ENCODE results near the gene RARB. TPM values are rescaled to one million over a fixed set of nuclear protein-coding genes. Genes with fewer than 3 reads are reported as not detected.

The RARB gene
- total RNA-seq, 2 experiments from 2014 or later, result not detected

DNA sequence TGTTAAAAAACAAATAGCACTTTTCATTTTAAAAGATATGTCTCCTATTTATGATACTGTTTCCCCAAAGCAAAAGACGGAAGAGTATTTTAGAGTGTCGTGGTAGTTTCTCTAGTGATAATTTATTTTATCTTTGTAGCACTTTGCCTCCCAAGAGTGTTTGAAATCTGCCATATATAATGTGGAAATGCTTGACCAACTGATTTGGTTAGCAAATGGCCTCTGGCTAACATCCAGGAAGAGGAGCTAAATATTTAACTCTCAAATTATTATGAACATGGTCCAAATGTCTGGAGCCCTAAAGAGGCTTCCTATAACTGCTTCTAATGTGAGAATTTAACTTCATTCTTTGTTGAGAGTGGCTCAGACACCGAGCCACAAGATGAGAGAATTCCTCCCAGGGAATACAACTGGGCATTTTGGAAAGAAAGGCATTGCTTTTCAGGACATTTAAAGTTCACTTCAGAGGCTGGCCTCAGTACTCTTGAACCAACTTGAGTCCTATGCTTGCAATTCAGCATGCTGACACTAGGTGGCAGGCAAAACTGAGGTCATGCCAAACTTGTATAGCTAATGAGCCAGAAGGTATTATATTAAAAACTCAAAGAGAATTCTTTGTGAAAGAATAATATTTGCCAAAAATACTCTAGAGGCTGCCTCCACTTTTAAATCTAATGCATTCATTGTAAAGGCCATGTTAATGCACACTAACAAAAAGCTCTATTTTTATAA is 104.5 kb downstream of the RARB start:
- H3K4me1 Mint-ChIP-seq, result no peaks in the 10 kb centered on the region
- peaks cover 8% of the 10 kb centered on the region for H3K9me3 Mint-ChIP-seq (ENCODE audit: low read depth)
- H3K27me3 Mint-ChIP-seq, result peaks cover 2% of the 10 kb centered on the region
- H3K27ac Mint-ChIP-seq, result no peak overlapping the region
- H3K4me3 Mint-ChIP-seq, result no peak overlapping the region
- no peaks in the 10 kb centered on the region for H3K36me3 Mint-ChIP-seq
- ATAC-seq (no peak), DNase-seq (peak; percentile 41)
- CTCF ChIA-PET, result interaction anchor here (0.6 to 0.9 kb wide), 3 partner anchors 8 to 31 kb away, joined by 3 to 6 read pairs (median 3); no protein-coding TSS in a partner anchor

DNA sequence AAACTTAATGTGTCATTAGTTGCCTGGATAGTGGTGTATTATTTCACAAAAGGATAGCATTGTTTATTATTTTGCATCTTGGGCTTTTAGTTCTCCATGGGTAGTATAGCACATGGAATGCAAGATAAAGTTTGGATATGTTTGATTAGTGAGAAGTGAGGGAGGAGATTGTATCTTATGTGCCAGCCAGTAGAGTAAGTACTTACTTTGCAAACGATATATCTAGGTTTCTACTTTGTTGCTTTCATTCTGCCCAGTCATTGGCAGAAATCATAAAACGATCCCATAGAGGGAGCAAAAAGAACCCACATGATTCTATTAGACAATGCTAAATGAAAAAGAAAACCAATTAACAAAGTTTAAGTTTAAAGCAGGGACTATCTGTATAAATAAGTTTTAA is 105.3 kb downstream of the RARB start:
- ATAC-seq, result no peak
- Mint-ChIP-seq H3K36me3 (no peaks in the 10 kb centered on the region), H3K27me3 (peaks cover 2% of the 10 kb centered on the region), H3K9me3 (ENCODE audit: low read depth) (peaks cover 8% of the 10 kb centered on the region), H3K27ac (no peak overlapping the region), H3K4me1 (no peaks in the 10 kb centered on the region), H3K4me3 (no peak overlapping the region)
- CTCF ChIA-PET, result interaction anchor here (0.6 to 0.9 kb wide), 3 partner anchors 8 to 30 kb away, joined by 3 to 6 read pairs (median 3); no protein-coding TSS in a partner anchor
- no peak for DNase-seq

DNA sequence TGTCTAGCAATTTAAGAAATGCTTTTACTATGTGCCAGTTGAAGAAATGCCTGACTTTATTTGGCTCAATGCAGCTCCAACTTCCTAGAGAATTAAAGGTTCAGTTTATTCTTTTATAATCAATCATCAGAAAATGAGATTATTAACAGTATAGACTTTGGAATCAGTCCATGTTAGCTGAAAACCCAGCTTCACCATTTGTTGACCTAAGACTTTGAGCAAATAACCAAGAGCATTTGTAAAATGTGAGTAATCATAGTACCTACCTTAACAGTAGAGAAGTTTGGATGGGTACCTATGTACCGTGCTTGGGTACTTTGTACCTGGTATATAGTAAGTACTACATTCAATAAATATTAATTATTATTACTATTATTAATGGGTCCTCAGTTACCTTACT is 105.9 kb downstream of the RARB start:
- no peak overlapping the region for H3K4me3 Mint-ChIP-seq
- no peaks in the 10 kb centered on the region for H3K36me3 Mint-ChIP-seq
- DNase-seq (no peak), ATAC-seq (no peak)
- H3K9me3 Mint-ChIP-seq (ENCODE audit: low read depth), result peaks cover 8% of the 10 kb centered on the region
- H3K27ac Mint-ChIP-seq, result no peak overlapping the region
- H3K4me1 Mint-ChIP-seq, result no peaks in the 10 kb centered on the region
- CTCF ChIA-PET, result no interaction called here
- peaks cover 2% of the 10 kb centered on the region for H3K27me3 Mint-ChIP-seq

DNA sequence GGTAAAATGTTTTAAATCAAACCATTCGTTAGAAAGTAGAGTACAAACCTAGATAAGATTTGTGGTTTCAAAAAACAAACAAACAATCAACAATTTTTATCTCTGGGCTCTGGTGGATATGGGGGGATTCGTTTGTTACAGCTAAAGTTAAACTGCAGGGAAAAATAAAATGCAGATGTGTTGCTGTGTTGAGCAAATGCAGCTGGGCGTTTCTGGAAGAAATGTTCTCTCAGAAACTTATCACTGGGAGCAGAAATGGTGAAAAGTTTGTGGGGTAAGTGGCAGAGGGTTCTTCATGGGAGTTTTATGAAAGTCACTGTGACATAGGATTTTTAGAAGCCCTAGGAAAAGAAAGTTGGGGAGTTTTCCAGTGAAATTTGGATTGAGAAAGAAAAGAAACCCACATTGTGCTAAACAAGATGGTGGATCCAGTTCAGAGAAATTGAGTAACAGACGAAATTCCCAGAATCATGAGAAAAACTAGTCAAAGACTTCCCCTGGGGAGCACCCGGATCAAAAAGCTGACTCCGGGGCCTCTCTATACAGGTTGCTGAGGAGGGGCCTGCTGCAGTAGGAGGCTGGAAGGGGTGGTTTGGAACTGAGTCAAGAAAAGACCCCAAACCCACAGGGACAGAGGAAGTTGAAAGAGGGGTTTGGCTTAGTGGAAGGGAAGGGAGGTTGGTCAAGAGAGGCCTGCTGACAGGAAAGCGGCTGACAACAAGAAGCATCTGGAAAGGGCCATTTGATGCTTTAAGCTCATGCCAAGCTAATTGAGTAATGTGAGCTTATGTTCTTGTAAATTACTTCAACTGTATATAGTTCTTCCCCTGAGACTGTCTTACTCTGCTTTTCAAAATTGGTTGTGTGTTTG is 108.7 kb downstream of the RARB start:
- H3K36me3 Mint-ChIP-seq, result no peaks in the 10 kb centered on the region
- no peaks in the 10 kb centered on the region for H3K4me1 Mint-ChIP-seq
- CTCF ChIA-PET, result no interaction called here
- no peak overlapping the region for H3K4me3 Mint-ChIP-seq
- DNase-seq (no peak), ATAC-seq (no peak)
- H3K27ac Mint-ChIP-seq, result no peak overlapping the region
- H3K27me3 Mint-ChIP-seq, result peaks cover 3% of the 10 kb centered on the region
- H3K9me3 Mint-ChIP-seq (ENCODE audit: low read depth), result peaks cover 4% of the 10 kb centered on the region

DNA sequence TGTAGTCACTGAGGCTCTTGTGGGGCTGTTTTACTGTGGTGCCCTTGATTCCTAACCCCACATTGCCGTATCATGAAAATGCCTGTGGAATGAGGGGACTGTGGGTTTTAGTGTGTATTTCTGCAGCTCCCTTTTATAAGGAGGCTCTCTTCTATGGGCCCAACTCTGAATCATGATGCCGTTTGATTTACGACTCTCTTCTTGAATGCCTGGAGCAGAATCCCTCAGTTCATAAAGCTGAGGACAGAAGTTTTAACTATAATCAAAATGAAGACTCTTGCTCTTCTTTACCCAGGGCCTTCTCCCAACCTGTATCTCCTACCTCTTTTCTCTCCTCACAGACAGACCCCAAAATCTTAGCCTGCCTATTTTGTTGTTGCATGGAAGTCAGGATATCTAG is 109.5 kb downstream of the RARB start:
- no peaks in the 10 kb centered on the region for H3K36me3 Mint-ChIP-seq
- no peak for DNase-seq
- no peaks in the 10 kb centered on the region for H3K4me1 Mint-ChIP-seq
- peaks cover 3% of the 10 kb centered on the region for H3K27me3 Mint-ChIP-seq
- no peak overlapping the region for H3K27ac Mint-ChIP-seq
- no peak overlapping the region for H3K4me3 Mint-ChIP-seq
- ATAC-seq, result no peak
- CTCF ChIA-PET, result no interaction called here
- peaks cover 4% of the 10 kb centered on the region for H3K9me3 Mint-ChIP-seq (ENCODE audit: low read depth)

DNA sequence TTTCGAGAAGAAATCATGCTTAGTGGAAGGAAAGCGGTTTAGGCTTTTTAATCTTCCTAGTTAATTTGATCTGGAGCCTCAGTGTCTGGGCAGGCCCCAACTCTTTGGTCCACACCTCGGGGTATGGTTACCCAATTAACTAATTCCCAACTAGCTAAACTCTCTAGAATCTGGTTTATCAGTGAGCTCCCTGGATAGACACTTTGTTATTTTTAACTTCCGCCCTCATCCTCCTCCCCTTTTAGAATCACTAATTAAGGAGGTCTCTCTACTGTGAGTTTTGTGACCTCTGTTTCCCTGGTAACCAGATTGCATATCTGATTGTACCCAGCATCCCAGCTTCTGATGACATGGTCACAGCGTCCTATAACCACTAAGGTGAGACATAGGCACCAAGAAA is 112.2 kb downstream of the RARB start:
- H3K27ac Mint-ChIP-seq, result no peak overlapping the region
- H3K36me3 Mint-ChIP-seq, result no peaks in the 10 kb centered on the region
- CTCF ChIA-PET, result no interaction called here

DNA sequence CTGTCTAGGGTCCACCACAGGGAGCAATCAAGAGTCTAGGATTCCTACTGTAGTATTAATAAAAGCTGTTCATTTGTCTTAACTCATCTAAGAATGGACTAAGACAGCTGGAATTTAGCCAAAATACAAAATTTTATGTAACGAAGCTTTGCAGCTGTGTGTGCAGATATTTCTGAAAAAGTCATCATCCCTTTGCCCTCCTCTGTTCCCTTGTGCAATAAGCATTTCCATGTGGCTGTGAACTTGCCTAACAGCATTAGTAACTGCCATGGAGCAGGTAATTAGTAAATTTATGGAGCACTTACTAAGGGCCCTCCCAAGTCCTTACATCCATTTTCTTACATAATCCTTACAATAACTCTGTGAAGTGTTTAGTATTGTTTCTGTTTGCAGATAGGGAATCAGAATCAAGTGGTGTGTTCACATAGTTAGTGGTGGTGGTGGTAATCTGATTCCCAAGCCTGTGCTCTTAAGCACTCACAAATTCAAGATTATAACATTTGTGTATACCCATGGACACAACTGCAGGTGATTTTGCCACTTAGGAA is 114.5 kb downstream of the RARB start:
- DNase-seq (no peak), ATAC-seq (no peak)
- H3K27me3 Mint-ChIP-seq, result peaks cover 6% of the 10 kb centered on the region
- no peaks in the 10 kb centered on the region for H3K4me1 Mint-ChIP-seq
- no peaks in the 10 kb centered on the region for H3K9me3 Mint-ChIP-seq (ENCODE audit: low read depth)
- H3K27ac Mint-ChIP-seq, result no peak overlapping the region
- H3K4me3 Mint-ChIP-seq, result no peak overlapping the region
- CTCF ChIA-PET, result no interaction called here
- no peaks in the 10 kb centered on the region for H3K36me3 Mint-ChIP-seq

More for the DNA sequence above, 112.2 kb downstream of the RARB start:
- Mint-ChIP-seq H3K27me3 (peaks cover 8% of the 10 kb centered on the region), H3K4me1 (no peaks in the 10 kb centered on the region), H3K4me3 (no peak overlapping the region), H3K9me3 (ENCODE audit: low read depth) (no peaks in the 10 kb centered on the region)
- DNase-seq (no peak), ATAC-seq (no peak)

DNA sequence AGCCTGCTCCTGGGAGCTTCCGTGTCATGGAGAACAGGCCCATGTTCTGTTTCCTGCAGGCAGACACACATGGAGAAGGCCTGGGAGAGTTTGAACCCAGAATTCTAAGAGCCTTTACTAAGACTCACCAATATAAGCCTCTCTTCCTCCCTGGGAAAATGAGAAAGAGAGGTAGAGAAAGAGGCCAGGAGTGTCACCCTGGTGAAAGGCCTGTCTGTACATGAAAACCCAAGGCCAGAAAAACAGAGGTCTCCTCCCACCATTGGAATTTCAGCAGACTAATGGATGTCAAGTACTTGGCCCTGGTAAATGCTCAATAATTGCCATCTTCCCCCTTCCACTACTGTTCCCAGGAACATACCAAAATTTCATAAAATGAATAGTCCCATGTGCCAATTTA is 119.0 kb downstream of the RARB start:
- H3K36me3 Mint-ChIP-seq, result no peaks in the 10 kb centered on the region
- no peak overlapping the region for H3K4me3 Mint-ChIP-seq
- H3K9me3 Mint-ChIP-seq (ENCODE audit: low read depth), result no peaks in the 10 kb centered on the region
- peaks cover 5% of the 10 kb centered on the region for H3K27me3 Mint-ChIP-seq
- no peak overlapping the region for H3K27ac Mint-ChIP-seq
- CTCF ChIA-PET, result no interaction called here
- DNase-seq, result no peak
- no peak for ATAC-seq
- H3K4me1 Mint-ChIP-seq, result no peaks in the 10 kb centered on the region

DNA sequence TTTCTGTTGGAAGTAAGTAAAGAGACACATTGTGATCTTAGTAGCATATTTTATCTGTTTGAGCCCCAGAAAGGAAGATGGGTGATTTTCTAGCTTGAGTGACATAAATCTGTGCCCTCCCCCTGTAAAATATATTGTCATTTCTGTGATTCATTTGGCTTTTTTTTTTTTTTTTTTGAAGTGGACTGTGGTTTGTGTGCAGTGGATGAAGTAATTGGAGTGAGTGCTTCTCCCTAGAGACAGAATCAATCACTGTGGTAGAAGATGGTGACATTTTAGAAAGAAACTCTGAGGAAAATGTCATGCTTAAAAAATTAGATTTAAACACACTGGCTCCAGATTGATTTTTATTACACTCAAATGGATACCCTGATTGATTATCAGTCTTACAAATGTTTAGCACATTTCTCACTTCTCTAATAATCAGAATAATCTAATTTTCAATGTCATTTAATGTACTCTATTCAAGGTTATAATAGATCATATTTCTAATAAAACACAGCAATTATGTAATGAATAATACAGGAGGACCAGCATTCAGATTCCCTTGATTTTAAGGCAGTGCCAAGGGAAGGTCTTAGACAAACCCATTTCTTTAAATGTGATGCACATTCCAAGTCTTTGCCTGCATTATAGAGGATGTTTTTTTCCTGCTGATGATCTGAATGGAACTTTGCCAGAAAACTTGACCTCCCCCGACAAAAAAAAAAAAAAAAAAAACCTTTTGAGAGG is 120.0 kb downstream of the RARB start:
- H3K27ac Mint-ChIP-seq, result no peak overlapping the region
- H3K4me3 Mint-ChIP-seq, result no peak overlapping the region
- no peak for ATAC-seq
- H3K9me3 Mint-ChIP-seq (ENCODE audit: low read depth), result no peaks in the 10 kb centered on the region
- H3K27me3 Mint-ChIP-seq, result peaks cover 5% of the 10 kb centered on the region
- no peaks in the 10 kb centered on the region for H3K4me1 Mint-ChIP-seq
- DNase-seq, result no peak
- no peaks in the 10 kb centered on the region for H3K36me3 Mint-ChIP-seq
- CTCF ChIA-PET, result interaction anchor here (0.6 to 0.7 kb wide), 2 partner anchors 276 to 783 kb away, joined by 4 to 5 read pairs; no protein-coding TSS in a partner anchor

DNA sequence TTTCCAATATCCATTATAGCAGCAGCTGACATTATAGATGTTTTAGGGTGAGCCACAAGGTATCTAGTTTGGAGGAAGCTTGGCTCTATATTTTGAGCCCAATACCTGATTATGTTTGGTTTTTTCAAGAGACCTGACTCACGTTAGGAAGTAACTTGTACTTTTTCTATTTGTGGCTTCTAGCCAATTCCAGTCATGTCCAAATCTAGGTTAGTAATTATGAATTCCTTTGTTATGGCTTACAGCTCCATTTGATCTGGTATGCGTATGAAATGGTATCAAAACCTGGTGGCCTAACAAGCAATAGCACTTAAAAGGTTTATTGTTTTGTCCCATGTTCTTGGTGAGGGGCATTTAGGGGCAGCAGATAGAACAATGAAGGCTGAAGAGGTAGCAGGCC is 120.8 kb downstream of the RARB start:
- ATAC-seq, result no peak
- Mint-ChIP-seq H3K4me3 (no peak overlapping the region), H3K27ac (no peak overlapping the region), H3K36me3 (no peaks in the 10 kb centered on the region), H3K4me1 (no peaks in the 10 kb centered on the region), H3K9me3 (ENCODE audit: low read depth) (no peaks in the 10 kb centered on the region), H3K27me3 (peaks cover under 1% of the 10 kb centered on the region)
- CTCF ChIA-PET, result interaction anchor here (0.6 to 0.7 kb wide), 2 partner anchors 275 to 784 kb away, joined by 4 to 5 read pairs; no protein-coding TSS in a partner anchor
- no peak for DNase-seq

DNA sequence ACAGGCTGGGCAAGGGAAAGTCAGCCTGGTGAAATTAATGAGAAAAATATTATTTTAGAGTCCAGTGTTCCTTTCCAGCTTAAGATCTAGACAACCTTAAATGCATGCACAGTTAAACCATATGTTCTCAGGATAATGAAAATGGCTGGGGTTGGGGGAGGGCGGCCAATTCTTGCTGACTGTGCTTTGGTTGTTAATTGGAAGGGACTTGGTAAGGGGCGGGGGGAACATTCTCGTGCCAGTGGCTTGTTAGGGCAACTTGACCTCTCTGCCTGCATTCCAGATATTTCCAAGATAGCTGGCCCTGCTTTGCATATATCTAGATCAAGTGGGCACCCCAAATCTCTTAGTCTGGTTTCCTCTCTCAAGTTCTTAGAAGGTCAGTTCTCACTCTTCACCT is 124.2 kb downstream of the RARB start:
- no peaks in the 10 kb centered on the region for H3K9me3 Mint-ChIP-seq (ENCODE audit: low read depth)
- no peak for ATAC-seq
- H3K4me1 Mint-ChIP-seq, result no peaks in the 10 kb centered on the region
- no peak overlapping the region for H3K4me3 Mint-ChIP-seq
- no peak for DNase-seq
- H3K27ac Mint-ChIP-seq, result no peak overlapping the region
- H3K36me3 Mint-ChIP-seq, result no peaks in the 10 kb centered on the region
- H3K27me3 Mint-ChIP-seq, result no peaks in the 10 kb centered on the region
- CTCF ChIA-PET, result no interaction called here

DNA sequence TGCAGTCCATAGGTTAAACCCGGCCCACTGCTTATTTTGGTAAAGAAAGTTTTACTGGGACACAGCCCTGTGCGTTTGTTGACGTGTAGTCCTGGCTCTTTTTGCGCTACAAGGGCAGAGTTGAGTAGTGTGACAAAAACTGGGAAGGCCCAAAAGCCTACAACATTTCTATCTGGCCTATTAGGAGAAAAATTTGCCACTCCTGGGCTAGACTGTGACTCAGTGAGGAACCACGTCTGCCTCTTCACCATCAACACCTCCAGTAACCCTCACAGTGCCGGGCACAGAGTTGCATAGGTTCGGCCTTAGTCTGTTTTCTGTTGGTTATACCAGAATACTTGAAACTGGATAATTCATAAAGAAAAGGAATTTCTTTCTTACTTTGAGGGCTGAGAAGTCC is 126.3 kb downstream of the RARB start:
- Mint-ChIP-seq H3K27ac (no peak overlapping the region), H3K36me3 (no peaks in the 10 kb centered on the region), H3K4me1 (no peaks in the 10 kb centered on the region), H3K4me3 (no peak overlapping the region), H3K27me3 (no peaks in the 10 kb centered on the region), H3K9me3 (ENCODE audit: low read depth) (no peaks in the 10 kb centered on the region)
- CTCF ChIA-PET, result no interaction called here
- ATAC-seq (no peak), DNase-seq (no peak)

DNA sequence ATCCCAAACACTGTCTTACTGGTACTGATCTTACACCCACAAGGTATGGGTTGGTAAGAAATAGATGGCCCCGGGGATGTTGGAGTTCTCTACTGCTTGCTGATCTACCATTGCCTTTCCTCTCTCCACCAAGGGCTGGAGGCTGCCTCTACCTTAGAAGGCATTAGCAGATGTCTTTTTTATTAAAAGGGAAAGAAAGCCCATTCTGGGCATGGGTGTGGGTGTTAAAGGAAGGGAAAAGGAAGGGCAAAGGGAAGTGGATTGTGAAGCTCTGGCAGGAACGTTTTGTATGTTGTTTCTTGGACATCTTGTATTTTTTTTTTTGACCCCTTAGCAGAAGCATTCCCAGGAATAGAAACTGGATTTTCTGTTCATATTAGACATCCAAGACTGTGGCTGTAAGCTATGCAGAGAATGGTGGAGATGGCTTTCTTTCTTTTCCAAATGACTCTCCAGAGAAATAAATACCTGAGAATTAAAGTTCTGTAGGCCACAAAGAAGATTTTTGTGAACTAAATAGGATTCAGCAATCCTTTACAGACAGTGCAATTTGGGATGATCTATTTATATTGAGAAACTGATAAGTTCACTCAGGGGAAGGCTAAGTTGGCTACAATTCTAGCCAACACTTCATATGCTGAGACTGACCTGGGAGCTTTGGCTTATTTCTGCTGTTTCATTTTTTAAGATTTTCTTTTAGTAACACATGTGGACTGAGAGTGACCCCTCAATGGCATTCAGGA is 127.8 kb downstream of the RARB start:
- Mint-ChIP-seq H3K9me3 (ENCODE audit: low read depth) (no peaks in the 10 kb centered on the region), H3K4me3 (no peak overlapping the region), H3K27ac (no peak overlapping the region), H3K36me3 (no peaks in the 10 kb centered on the region), H3K27me3 (no peaks in the 10 kb centered on the region), H3K4me1 (no peaks in the 10 kb centered on the region)
- ATAC-seq (no peak), DNase-seq (no peak)
- CTCF ChIA-PET, result no interaction called here
